NCI-H2081 treated with DMSO at 0.1 percent for 48 hours (cell line): ENCODE results near the gene FLT4.
"Not testable (repeated sequence)": the region's sequence is repeated elsewhere in the genome, so short reads cannot be mapped to it uniquely, and the experiment has no call there.

Experiments
- DNase-seq: peaks from one replicate; lab custom pipeline; 2025; lab: John Stamatoyannopoulos, UW

FLT4 gene

GRCh38 chr5:180649297-180650039 is at the start of gene FLT4:
Gene FLT4, minus strand, starts transcription at chr5:180649600. Its CDS starts 55 bp downstream, at chr5:180649545.
- DNase-seq = no peak

- no peak for DNase-seq
Measured at GRCh38 chr5:180699042-180699441, 49.6 kb upstream of the FLT4 start.

- no peak for DNase-seq
Measured at GRCh38 chr5:180696116-180696515, 46.7 kb upstream of the FLT4 start.

GRCh38 chr5:180692429-180692828 is 43.0 kb upstream of the FLT4 start:
- DNase-seq = no peak

GRCh38 chr5:180691046-180691445 is 41.6 kb upstream of the FLT4 start:
- DNase-seq = no peak

- DNase-seq = no peak
Measured at GRCh38 chr5:180690562-180690961, 41.2 kb upstream of the FLT4 start.

GRCh38 chr5:180689775-180690174 is 40.4 kb upstream of the FLT4 start:
- DNase-seq = no peak

GRCh38 chr5:180689071-180689694 is 39.8 kb upstream of the FLT4 start:
- DNase-seq = no peak

- no peak for DNase-seq
Measured at GRCh38 chr5:180688330-180689070, 39.1 kb upstream of the FLT4 start.

GRCh38 chr5:180686799-180687198 is 37.4 kb upstream of the FLT4 start:
- not testable (repeated sequence) for DNase-seq

GRCh38 chr5:180684623-180685161 is 35.3 kb upstream of the FLT4 start:
- DNase-seq = no peak

- DNase-seq = no peak
Measured at GRCh38 chr5:180683220-180683922, 34.0 kb upstream of the FLT4 start.

- DNase-seq = no peak
Measured at GRCh38 chr5:180682560-180682959, 33.2 kb upstream of the FLT4 start.

- not testable (repeated sequence) for DNase-seq
Measured at GRCh38 chr5:180682008-180682407, 32.6 kb upstream of the FLT4 start.

- DNase-seq = not testable (repeated sequence)
Measured at GRCh38 chr5:180678319-180678718, 28.9 kb upstream of the FLT4 start.

- DNase-seq = no peak
Measured at GRCh38 chr5:180675036-180675635, 25.7 kb upstream of the FLT4 start.

- DNase-seq = not testable (repeated sequence)
Measured at GRCh38 chr5:180674090-180674475, 24.7 kb upstream of the FLT4 start.

- no peak for DNase-seq
Measured at GRCh38 chr5:180673371-180674089, 24.1 kb upstream of the FLT4 start.

GRCh38 chr5:180671958-180672524 is 22.6 kb upstream of the FLT4 start:
- not testable (repeated sequence) for DNase-seq

GRCh38 chr5:180670586-180671359 is 21.4 kb upstream of the FLT4 start:
- no peak for DNase-seq
